ENCODE measurements around the gene MRAP2. TPM values are rescaled to one million over a fixed set of nuclear protein-coding genes. Genes with fewer than 3 reads are reported as not detected.
A peak's percentile ranks its signal among the peaks of the same experiment; 100 is the strongest.

Gene MRAP2
- 3.5 and 3.8 TPM in 2 replicates for total RNA-seq (2016; rRNA removed; fragmentation: Illumina TruSeq; extraction: Trizol)
- 2.3 and 3.0 TPM in 2 replicates for total RNA-seq (2016; cell fraction: cytosol; rRNA removed; fragmentation: Illumina TruSeq; extraction: Trizol; ENCODE audit: low read depth)
- 3.6 TPM in 2 replicates for total RNA-seq (2016; cell fraction: insoluble cytoplasmic fraction; rRNA removed; fragmentation: Illumina TruSeq; extraction: Trizol)
- total RNA-seq (2016; cell fraction: membrane; rRNA removed; fragmentation: Illumina TruSeq; extraction: Trizol), result 4.7 and 5.5 TPM in 2 replicates
- total RNA-seq (2016; cell fraction: nucleus; rRNA removed; fragmentation: Illumina TruSeq; extraction: Trizol), result 1.9 and 2.2 TPM in 2 replicates
- polyA plus RNA-seq (2011; rRNA removed), result 0.33 and 0.68 TPM in 2 replicates
- 0.36 and 0.68 TPM in 2 replicates for polyA plus RNA-seq (2011; cell fraction: cytosol; rRNA removed)
- polyA plus RNA-seq (2011; cell fraction: nucleus; rRNA removed), result 0.21 and 0.29 TPM in 2 replicates
- 0.16 and 0.21 TPM in 2 replicates for polyA plus RNA-seq (2012)
- 2.0 and 2.2 TPM in 2 replicates for polyA plus RNA-seq (2016; cell fraction: cytosol; fragmentation: Illumina TruSeq; extraction: Trizol; ENCODE audit: low read depth)
- polyA plus RNA-seq (2016; cell fraction: insoluble cytoplasmic fraction; fragmentation: Illumina TruSeq; extraction: Trizol; ENCODE audit: low read depth), result 2.8 and 3.1 TPM in 2 replicates
- 4.2 TPM in 2 replicates for polyA plus RNA-seq (2016; cell fraction: membrane; fragmentation: Illumina TruSeq; extraction: Trizol; ENCODE audit: low read depth)
- polyA plus RNA-seq (2016; cell fraction: nucleus; fragmentation: Illumina TruSeq; extraction: Trizol; ENCODE audit: insufficient read depth, low read depth), result 2.6 and 2.8 TPM in 2 replicates
- 0.34 TPM in 1 of 2 replicates, not detected in the other for polyA minus RNA-seq (2011; rRNA and poly(A)+ RNA removed; ENCODE audit: low replicate concordance)
- 0.30 TPM in 1 of 2 replicates, not detected in the other for polyA minus RNA-seq (2011; cell fraction: cytosol; rRNA and poly(A)+ RNA removed)
- 0.25 and 0.26 TPM in 2 replicates for polyA minus RNA-seq (2011; cell fraction: nucleus; rRNA and poly(A)+ RNA removed)
- Bru-seq, nascent RNA, result percentile 28 among the genes with signal in this experiment
- BruChase-seq, experiment 1, labeled RNA remaining after a 6-hour chase, result percentile 29 among the genes with signal in this experiment
- BruChase-seq, experiment 2, labeled RNA remaining after a 2-hour chase, result percentile 27 among the genes with signal in this experiment
- long read RNA-seq, experiment 1, result 0 reads
- long read RNA-seq, experiment 2, partial matches to known transcripts, result 0 of 3 reads
- long read RNA-seq, experiment 2, other reads (novel, unspliced or antisense), result 1 of 3 reads

GRCh38 chr6:84033523-84034451 is at the start of gene MRAP2:
MRAP2 (plus strand) TSS chr6:84033772; CDS start chr6:84055319, 21,547 bp downstream.
- ATAC-seq, result peak; percentile 92
- Histone ChIP-seq H3K79me2 (ENCODE audit: insufficient read depth, low read length) (no peaks in the 10 kb centered on the region), H3K27me3 (ENCODE audit: control insufficient read depth in 1 of 2, insufficient read depth in 2 of 2, low read length in 2 of 2) (peaks cover 1 to 30% of the 10 kb centered on the region in 2 experiments), H3K9ac (ENCODE audit: insufficient read depth, low read depth, low read length) (no peak within 1 kb of the TSS), H3K36me3 (replicated peaks in 1 of 2; ENCODE audit: control insufficient read depth in 1 of 2, insufficient read depth in 2 of 2, low read length in 2 of 2) (no peaks in the 10 kb centered on the region), H3K27ac (ENCODE audit: extremely low read length, insufficient read depth, low read length) (no peak within 1 kb of the TSS), H3K4me1 (ENCODE audit: insufficient read depth, low read length) (0 out of 2 replicates have a peak, but pooled peaks cover 5% of the 10 kb centered on the region), H3K4me2 (ENCODE audit: low read depth, low read length) (peak within 1 kb of the TSS; percentile 84), H4K20me1 (ENCODE audit: insufficient read depth, low read length) (no peaks in the 10 kb centered on the region), H3K4me3 (replicated peaks in 1 of 3; ENCODE audit: insufficient read depth in 1 of 3, low read depth in 2 of 3, low read length in 3 of 3) (peak within 1 kb of the TSS; percentile 60 to 79 (median 72)), H2AFZ (ENCODE audit: low read length) (no peak within 1 kb of the TSS), H3K9me3 (ENCODE audit: low read length) (no peaks in the 10 kb centered on the region)
- WGBS (ENCODE audit: low lambda C conversion rate), result 1% methylated on average over 20 of the region's 78 CpGs
- in situ Hi-C loops (cut with HindIII; ENCODE audit: extremely low pct_ligation_motif_present, low pct_unique_long_range_greater_than_20kb), result no loop called here
- FAIRE-seq, result no peak
- intact Hi-C loops (cut with micrococcal nuclease; ENCODE audit: unreplicated experiment), result loop anchor here (5.0 kb wide), 1 partner anchor 184 kb away; no protein-coding TSS in a partner anchor
- no peak for DNase-seq (ENCODE audit: low spot score)
- BruUV-seq (replicated peaks), result no TSS peak
- POLR2A ChIA-PET, result no interaction called here
- CTCF ChIA-PET (ENCODE audit: low intra/inter-chr PET ratio, low total read pairs), result no interaction called here
- no peak for TF ChIP-seq FOXO4 (CRISPR knock-in tag; conservative IDR thresholded peaks at IDR 0.05)
- no peak for TF ChIP-seq MLLT10 (CRISPR knock-in tag; IDR thresholded peaks at IDR 0.05)
- no peak for TF ChIP-seq SOX5 (CRISPR knock-in tag; IDR thresholded peaks at IDR 0.05; ENCODE audit: borderline replicate concordance)
- no peak for TF ChIP-seq ZMYM2 (CRISPR knock-in tag; IDR thresholded peaks at IDR 0.05)
- TF ChIP-seq MXI1 (IDR thresholded peaks at IDR 0.05; ENCODE audit: borderline replicate concordance, low read depth, low read length), result no peak
- TF ChIP-seq ZNF343 (CRISPR knock-in tag; IDR thresholded peaks at IDR 0.05), result no peak
- TF ChIP-seq SRSF9 (IDR thresholded peaks at IDR 0.05; ENCODE audit: borderline replicate concordance, insufficient read depth, low read depth, low read length, poor library complexity, severe bottlenecking), result no peak
- no peak for TF ChIP-seq ZNF446 (CRISPR knock-in tag; IDR thresholded peaks at IDR 0.05)
- no peak for TF ChIP-seq ZBTB3 (CRISPR knock-in tag; IDR thresholded peaks at IDR 0.05; ENCODE audit: borderline replicate concordance, low read depth)
- no peak for TF ChIP-seq JUNB (CRISPR knock-in tag; IDR thresholded peaks at IDR 0.05; ENCODE audit: borderline replicate concordance)
- no peak for TF ChIP-seq CAMTA2 (CRISPR knock-in tag; IDR thresholded peaks at IDR 0.05; ENCODE audit: borderline replicate concordance)
- 0 out of 2 replicates have a peak, but pooled peaks have one; percentile 33 for TF ChIP-seq PRDM15 (CRISPR knock-in tag; IDR thresholded peaks at IDR 0.05)
